ENCODE measurements around the gene FAM13A. TPM values are rescaled to one million over a fixed set of nuclear protein-coding genes. Genes with fewer than 3 reads are reported as not detected.

FAM13A gene
- total and polyA plus RNA-seq, 9 of the 15 experiments (the other 6 are each of a cell fraction or from before 2014, with no cell fraction given) = 11.3 to 23.3 (median 14.7) TPM

DNA sequence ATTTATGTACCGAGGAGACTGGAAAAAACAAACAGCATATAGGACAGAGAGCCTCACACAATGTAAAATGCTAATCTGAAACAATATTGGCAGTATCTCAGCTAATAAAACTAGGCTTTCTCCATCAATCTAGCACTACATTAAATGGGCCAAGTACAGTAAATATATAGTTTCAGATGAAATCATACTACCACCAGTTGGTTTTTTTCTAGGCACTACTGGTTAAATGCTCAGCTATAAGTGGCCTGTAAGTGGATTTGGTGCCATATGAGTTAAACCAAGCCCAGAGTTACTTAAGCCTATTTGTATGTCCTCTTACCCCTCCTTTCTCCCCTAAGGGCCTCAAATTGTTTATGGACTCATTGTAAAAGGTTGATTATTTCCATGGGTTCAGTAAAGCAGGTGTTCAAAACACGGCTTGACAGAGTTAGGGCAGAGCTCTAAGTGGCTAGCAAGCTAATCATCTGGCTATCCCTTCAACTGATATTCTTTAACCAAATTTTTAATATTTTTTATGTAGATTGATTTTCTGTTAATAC is 57.5 kb downstream of the FAM13A start:
- Histone ChIP-seq H3K4me1 (replicated peaks in 1 of 2; ENCODE audit: control insufficient read depth in 2 of 2, insufficient read depth in 2 of 2, low read length in 2 of 2) (peaks cover 0 to 22% of the 10 kb centered on the region in 2 experiments; a peak in 4 of 5 replicates), H3K36me3 (ENCODE audit: control insufficient read depth, insufficient read depth, low read length) (peaks cover 27% of the 10 kb centered on the region; the same call in 2 of the 3 replicates), H4K20me1 (replicated peaks; ENCODE audit: control insufficient read depth, insufficient read depth, low read length) (no peaks in the 10 kb centered on the region), H3K9me3 (replicated peaks; ENCODE audit: control insufficient read depth, insufficient read depth, low read depth, low read length) (no peaks in the 10 kb centered on the region), H2AFZ (ENCODE audit: low read depth, low read length) (no peak overlapping the region), H3K4me3 (no peak overlapping the region), H3K9me1 (ENCODE audit: control insufficient read depth, insufficient read depth, low read length) (no peaks in the 10 kb centered on the region), H3K9ac (ENCODE audit: insufficient read depth in 1 of 2, low read depth in 2 of 2, low read length in 2 of 2) (no peak overlapping the region), H3K27me3 (ENCODE audit: control insufficient read depth in 2 of 2, insufficient read depth in 2 of 2, low read length in 2 of 2) (no peaks in the 10 kb centered on the region), H3K27ac (ENCODE audit: extremely low read depth, low read depth, low read length) (peak overlapping the region; percentile 73; the same call in 1 of the 3 replicates), H3K79me2 (ENCODE audit: control insufficient read depth, insufficient read depth, low read length) (peaks cover 5% of the 10 kb centered on the region; the same call in 1 of the 3 replicates), H3K4me2 (ENCODE audit: insufficient read depth, low read length) (no peak overlapping the region)
- intact Hi-C loops (cut with micrococcal nuclease) = no loop called here
- ATAC-seq (no peak), FAIRE-seq (no peak), DNase-seq (ENCODE audit: extremely low read depth in 1 of 4, low spot score in 3 of 4) (no peak)
- POLR2A ChIA-PET = interaction anchor here (0.6 kb wide), 1 partner anchor 203 kb away, joined by 3 read pairs; no protein-coding TSS in a partner anchor
- BruUV-seq (replicated peaks) = no TSS peak
- CTCF ChIA-PET (ENCODE audit: low intra/inter-chr PET ratio) = no interaction called here
- 91% methylated on average over 2 of the region's 2 CpGs for WGBS (ENCODE audit: insufficient coverage, low coverage, missing lambda C conversion rate)
- in situ Hi-C loops (cut with MboI) = no loop called here
- TF ChIP-seq PHF8 (IDR thresholded peaks at IDR 0.05; ENCODE audit: borderline replicate concordance, low read length) = no peak
- no peak for TF ChIP-seq PHTF2 (CRISPR knock-in tag; IDR thresholded peaks at IDR 0.05)
- TF ChIP-seq FOXM1 (IDR thresholded peaks at IDR 0.05; ENCODE audit: low read depth) = no peak
- TF ChIP-seq FOXM1 (CRISPR knock-in tag; IDR thresholded peaks at IDR 0.05; ENCODE audit: low read depth) = no peak
- TF ChIP-seq FOXP1 (CRISPR knock-in tag; IDR thresholded peaks at IDR 0.05) = no peak
- TF ChIP-seq ETV5 (CRISPR knock-in tag; IDR thresholded peaks at IDR 0.05; ENCODE audit: low read depth) = no peak
- TF ChIP-seq FIP1L1 (IDR thresholded peaks at IDR 0.05; ENCODE audit: low read depth, low read length, poor library complexity, severe bottlenecking) = no peak
- no peak for TF ChIP-seq KHSRP (IDR thresholded peaks at IDR 0.05)
- TF ChIP-seq CBFA2T2 (conservative IDR thresholded peaks at IDR 0.05) = no peak
- TF ChIP-seq IRF1 (CRISPR knock-in tag; IDR thresholded peaks at IDR 0.05; ENCODE audit: borderline replicate concordance) = no peak
- TF ChIP-seq ZNF57 (CRISPR knock-in tag; IDR thresholded peaks at IDR 0.05) = no peak
- no peak for TF ChIP-seq BRD9 (IDR thresholded peaks at IDR 0.05; ENCODE audit: low read depth, partially characterized antibody)
- TF ChIP-seq ZNF561 (CRISPR knock-in tag; conservative IDR thresholded peaks at IDR 0.05) = no peak
- TF ChIP-seq CHD2 (IDR thresholded peaks at IDR 0.05; ENCODE audit: low read depth, low read length) = no peak
- TF ChIP-seq, protein P1, sequence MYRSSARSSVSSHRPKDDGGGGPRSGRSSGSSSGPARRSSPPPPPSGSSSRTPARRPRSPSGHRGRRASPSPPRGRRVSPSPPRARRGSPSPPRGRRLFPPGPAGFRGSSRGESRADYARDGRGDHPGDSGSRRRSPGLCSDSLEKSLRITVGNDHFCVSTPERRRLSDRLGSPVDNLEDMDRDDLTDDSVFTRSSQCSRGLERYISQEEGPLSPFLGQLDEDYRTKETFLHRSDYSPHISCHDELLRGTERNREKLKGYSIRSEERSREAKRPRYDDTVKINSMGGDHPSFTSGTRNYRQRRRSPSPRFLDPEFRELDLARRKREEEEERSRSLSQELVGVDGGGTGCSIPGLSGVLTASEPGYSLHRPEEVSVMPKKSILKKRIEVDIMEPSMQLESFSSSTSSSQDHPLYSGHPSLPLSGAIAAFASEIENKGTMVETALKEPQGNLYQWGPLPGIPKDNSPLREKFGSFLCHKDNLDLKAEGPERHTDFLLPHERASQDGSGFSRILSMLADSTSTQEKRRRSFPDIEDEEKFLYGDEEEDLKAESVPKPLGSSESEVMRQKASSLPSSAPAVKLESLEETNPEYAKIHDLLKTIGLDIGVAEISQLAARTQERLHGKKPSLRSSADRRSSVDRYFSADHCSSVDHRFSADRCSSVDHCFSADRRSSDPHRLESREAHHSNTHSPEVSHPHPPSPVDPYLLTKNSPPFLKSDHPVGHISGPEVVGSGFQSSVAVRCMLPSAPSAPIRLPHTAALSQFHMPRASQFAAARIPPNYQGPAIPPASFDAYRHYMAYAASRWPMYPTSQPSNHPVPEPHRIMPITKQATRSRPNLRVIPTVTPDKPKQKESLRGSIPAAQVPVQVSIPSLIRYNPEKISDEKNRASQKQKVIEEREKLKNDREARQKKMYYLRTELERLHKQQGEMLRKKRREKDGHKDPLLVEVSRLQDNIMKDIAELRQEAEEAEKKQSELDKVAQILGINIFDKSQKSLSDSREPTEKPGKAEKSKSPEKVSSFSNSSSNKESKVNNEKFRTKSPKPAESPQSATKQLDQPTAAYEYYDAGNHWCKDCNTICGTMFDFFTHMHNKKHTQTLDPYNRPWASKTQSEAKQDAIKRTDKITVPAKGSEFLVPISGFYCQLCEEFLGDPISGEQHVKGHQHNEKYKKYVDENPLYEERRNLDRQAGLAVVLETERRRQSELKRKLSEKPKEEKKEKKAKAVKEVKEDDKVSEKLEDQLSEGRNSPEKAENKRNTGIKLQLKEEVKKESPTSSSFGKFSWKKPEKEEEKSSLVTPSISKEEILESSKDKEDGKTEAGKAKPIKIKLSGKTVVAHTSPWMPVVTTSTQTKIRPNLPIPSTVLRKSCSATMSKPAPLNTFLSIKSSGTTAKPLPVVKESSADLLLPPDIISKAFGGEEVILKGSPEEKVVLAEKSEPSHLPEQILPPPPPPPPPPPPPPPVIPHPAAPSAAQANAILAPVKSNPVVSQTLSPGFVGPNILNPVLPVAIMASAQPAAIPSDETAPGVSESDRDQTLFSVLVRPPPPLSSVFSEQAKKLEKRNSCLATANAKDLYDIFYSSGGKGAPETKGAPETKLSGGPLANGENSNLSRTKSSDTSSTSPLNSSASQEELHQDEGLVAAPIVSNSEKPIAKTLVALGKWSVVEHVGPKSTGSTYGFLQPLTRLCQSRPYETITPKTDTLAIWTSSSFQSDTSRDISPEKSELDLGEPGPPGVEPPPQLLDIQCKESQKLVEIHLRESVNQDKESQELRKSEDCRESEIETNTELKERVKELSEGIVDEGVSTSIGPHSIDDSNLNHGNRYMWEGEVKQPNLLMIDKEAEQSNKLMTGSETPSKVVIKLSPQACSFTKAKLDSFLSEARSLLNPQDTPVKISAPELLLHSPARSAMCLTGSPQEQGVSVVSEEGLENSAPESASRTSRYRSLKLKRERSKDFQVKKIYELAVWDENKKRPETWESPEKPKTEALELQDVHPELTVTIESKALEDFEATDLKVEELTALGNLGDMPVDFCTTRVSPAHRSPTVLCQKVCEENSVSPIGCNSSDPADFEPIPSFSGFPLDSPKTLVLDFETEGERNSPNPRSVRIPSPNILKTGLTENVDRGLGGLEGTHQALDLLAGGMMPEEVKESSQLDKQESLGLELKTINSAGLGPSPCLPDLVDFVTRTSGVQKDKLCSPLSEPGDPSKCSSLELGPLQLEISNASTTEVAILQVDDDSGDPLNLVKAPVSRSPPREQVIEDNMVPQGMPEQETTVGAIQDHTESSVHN (IDR thresholded peaks at IDR 0.05; ENCODE audit: borderline replicate concordance in 1 of 2, low read depth in 1 of 2) = no peak
- no peak for TF ChIP-seq SMARCA4 (IDR thresholded peaks at IDR 0.05)

All from K562 (cell line).